Mesothelial cell of epicardium (in vitro differentiated cells): ENCODE data around the gene FMO2. TPM values are rescaled to one million over a fixed set of nuclear protein-coding genes. Genes with fewer than 3 reads are reported as not detected.
"Not testable (repeated sequence)": the region's sequence is repeated elsewhere in the genome, so short reads cannot be mapped to it uniquely, and the experiment has no call there.

ENCODE experiments used
- DNase-seq, 2 experiments: peaks; one replicate each; pipeline ENCODE4 v3.0.0; 2021; ENCODE audit warnings: low spot score in 2 of 2; ENCODE audit not compliant: unreplicated experiment in 2 of 2
- H3K27ac Mint-ChIP-seq: 2 replicates; pipeline ENCODE4 v1.8.0; 2021; ENCODE audit warnings: mixed read lengths
- H3K27me3 Mint-ChIP-seq: 2 replicates; pipeline ENCODE4 v1.8.0; 2021; ENCODE audit warnings: low read depth, mixed read lengths
- H3K36me3 Mint-ChIP-seq: 2 replicates; pipeline ENCODE4 v1.8.0; 2021; ENCODE audit warnings: mixed read lengths
- H3K4me1 Mint-ChIP-seq: 2 replicates; pipeline ENCODE4 v1.8.0; 2021; ENCODE audit warnings: mixed read lengths
- H3K4me3 Mint-ChIP-seq: 2 replicates; pipeline ENCODE4 v1.8.0; 2021; ENCODE audit warnings: mild to moderate bottlenecking, moderate library complexity, mixed read lengths
- H3K9me3 Mint-ChIP-seq: 2 replicates; pipeline ENCODE4 v1.8.0; 2021; ENCODE audit warnings: mixed read lengths
- total RNA-seq: library from RNA; stranded (reverse); gene quantifications from 3 replicates; pipeline ENCODE4 v1.2.1, GENCODE V29; 2021
- TF ChIP-seq, protein P1 (sequence below): fragments of 200-600 bp; sonication (generic); IDR thresholded peaks from one replicate; pipeline ENCODE4 v1.5.0; 2021; ENCODE audit warnings: antibody characterized with exemption; ENCODE audit not compliant: unreplicated experiment

The FMO2 gene
- total RNA-seq, 1 donor from 2014 or later = not detected

GRCh38 chr1:171220081-171220420 is 35.0 kb downstream of the FMO2 start:
- TF ChIP-seq, protein P1, sequence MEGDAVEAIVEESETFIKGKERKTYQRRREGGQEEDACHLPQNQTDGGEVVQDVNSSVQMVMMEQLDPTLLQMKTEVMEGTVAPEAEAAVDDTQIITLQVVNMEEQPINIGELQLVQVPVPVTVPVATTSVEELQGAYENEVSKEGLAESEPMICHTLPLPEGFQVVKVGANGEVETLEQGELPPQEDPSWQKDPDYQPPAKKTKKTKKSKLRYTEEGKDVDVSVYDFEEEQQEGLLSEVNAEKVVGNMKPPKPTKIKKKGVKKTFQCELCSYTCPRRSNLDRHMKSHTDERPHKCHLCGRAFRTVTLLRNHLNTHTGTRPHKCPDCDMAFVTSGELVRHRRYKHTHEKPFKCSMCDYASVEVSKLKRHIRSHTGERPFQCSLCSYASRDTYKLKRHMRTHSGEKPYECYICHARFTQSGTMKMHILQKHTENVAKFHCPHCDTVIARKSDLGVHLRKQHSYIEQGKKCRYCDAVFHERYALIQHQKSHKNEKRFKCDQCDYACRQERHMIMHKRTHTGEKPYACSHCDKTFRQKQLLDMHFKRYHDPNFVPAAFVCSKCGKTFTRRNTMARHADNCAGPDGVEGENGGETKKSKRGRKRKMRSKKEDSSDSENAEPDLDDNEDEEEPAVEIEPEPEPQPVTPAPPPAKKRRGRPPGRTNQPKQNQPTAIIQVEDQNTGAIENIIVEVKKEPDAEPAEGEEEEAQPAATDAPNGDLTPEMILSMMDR = no peak
- peaks cover 4% of the 10 kb centered on the region for H3K9me3 Mint-ChIP-seq
- H3K36me3 Mint-ChIP-seq = no peaks in the 10 kb centered on the region
- peak overlapping the region; percentile 30 for H3K4me3 Mint-ChIP-seq
- peak overlapping the region; percentile 94 for H3K27ac Mint-ChIP-seq
- DNase-seq = no peak
- H3K4me1 Mint-ChIP-seq = peaks cover 37% of the 10 kb centered on the region
- H3K27me3 Mint-ChIP-seq = no peaks in the 10 kb centered on the region

DNA sequence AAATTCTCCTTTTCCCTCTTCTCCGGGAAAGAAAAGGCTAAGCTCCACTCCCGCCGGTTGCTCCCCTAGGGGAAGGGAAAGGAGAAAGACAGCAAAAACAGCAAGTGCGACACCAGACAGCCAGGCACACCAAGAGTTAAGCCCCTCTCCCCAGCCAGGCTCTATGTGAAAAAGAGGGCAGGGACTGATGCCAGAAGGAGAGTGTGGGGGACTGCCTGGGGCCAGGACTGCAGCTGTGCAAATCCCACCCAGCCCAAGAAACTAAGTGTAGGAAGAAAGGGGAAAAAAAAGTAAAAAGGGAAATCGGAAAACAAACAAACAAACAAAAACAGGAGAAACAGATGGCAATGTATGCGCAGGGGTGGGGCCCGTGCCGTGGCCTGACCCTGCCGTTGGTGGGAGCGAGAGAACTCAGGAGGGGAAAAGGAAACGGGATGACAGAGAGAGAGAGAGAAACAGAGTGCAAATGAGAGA is 35.5 kb downstream of the FMO2 start:
- Mint-ChIP-seq H3K9me3 (peaks cover 4% of the 10 kb centered on the region), H3K36me3 (no peaks in the 10 kb centered on the region), H3K4me1 (peaks cover 37% of the 10 kb centered on the region), H3K27ac (peak overlapping the region; percentile 94), H3K27me3 (no peaks in the 10 kb centered on the region), H3K4me3 (peak overlapping the region; percentile 64)
- DNase-seq = peak; percentile 24 to 43
- TF ChIP-seq, protein P1 = no peak

DNA sequence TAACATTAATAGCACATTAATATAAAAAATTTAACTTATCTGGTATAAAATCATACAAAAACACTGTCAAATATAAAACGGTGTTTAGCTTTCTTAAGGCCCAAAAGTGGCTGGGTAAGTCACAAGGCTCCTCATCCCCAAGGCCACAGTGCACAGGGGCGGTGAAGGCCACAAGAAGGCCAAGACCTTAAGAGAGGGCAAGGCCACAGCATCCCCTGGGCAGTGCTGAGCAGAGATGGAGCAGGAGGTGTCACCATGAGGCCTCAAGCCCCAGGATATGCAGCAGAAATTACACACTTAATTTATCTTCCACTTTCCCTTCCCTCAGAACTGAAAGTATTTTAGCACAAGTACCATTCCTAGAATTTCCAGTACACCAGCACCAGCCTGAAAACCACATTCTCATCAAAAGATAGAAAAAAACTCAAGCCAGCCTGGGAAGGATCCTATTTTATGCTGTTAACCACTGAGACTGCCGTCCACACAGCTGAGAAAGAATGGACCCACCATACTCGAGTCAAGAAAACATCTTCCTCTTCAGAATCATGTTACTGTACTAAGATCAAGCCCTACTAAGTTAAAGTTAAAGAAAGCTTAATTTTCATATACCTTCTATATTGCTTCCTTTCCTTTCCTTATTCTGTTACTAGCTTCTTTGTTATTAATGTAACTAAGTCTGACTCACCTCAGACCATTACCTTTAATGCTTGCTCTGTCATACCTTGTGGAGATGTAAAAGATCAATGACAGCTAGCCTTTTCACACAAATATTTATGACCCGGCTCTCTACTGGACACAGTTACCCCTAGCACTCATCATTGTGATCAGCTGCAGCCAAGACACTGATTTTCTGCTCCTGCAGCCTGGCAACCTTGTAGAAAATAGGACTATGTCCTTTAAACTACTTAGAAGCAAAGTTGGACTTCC is 36.8 kb downstream of the FMO2 start:
- TF ChIP-seq, protein P1 = no peak
- H3K4me1 Mint-ChIP-seq = peaks cover 37% of the 10 kb centered on the region
- H3K9me3 Mint-ChIP-seq = peaks cover 4% of the 10 kb centered on the region
- peak overlapping the region; percentile 80 for H3K27ac Mint-ChIP-seq
- peak overlapping the region; percentile 1 for H3K4me3 Mint-ChIP-seq
- no peaks in the 10 kb centered on the region for H3K27me3 Mint-ChIP-seq
- no peak for DNase-seq
- H3K36me3 Mint-ChIP-seq = no peaks in the 10 kb centered on the region

DNA sequence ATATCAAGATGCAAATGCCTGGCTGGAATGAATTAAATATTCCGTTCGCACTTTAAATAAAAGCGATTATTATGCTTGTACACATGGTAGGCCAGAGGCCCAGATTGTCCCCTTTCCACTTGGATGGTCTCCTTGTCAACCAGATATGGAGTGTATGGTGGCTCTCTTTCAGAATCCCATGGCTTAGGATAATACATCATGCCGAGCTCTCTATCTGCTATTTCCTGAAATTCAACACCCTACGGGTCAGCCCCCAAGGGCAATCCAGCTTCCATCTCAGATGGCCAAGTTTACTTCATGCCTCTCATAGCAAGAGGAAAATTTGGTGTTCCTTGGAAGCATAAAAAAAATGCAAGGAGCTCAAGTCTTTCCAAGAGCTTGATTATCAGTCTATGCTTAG is 37.8 kb downstream of the FMO2 start:
- H3K9me3 Mint-ChIP-seq = peaks cover 4% of the 10 kb centered on the region
- no peaks in the 10 kb centered on the region for H3K27me3 Mint-ChIP-seq
- DNase-seq = no peak
- TF ChIP-seq, protein P1 = no peak
- H3K4me1 Mint-ChIP-seq = peaks cover 37% of the 10 kb centered on the region
- no peaks in the 10 kb centered on the region for H3K36me3 Mint-ChIP-seq
- peak overlapping the region; percentile 45 for H3K27ac Mint-ChIP-seq
- no peak overlapping the region for H3K4me3 Mint-ChIP-seq

- H3K4me1 Mint-ChIP-seq = peaks cover 35% of the 10 kb centered on the region
- not testable (repeated sequence) for H3K27ac Mint-ChIP-seq, H3K9me3 Mint-ChIP-seq
These were observed 39.2 kb downstream of the FMO2 start for GRCh38 chr1:171224257-171224656.

GRCh38 chr1:171226747-171227370 is 41.8 kb downstream of the FMO2 start:
- no peak for DNase-seq
- Mint-ChIP-seq H3K27me3 (peaks cover 4% of the 10 kb centered on the region), H3K27ac (no peak overlapping the region), H3K36me3 (no peaks in the 10 kb centered on the region), H3K4me1 (peaks cover 26% of the 10 kb centered on the region), H3K4me3 (no peak overlapping the region), H3K9me3 (no peaks in the 10 kb centered on the region)
- TF ChIP-seq, protein P1 = peak; percentile 80

More at GRCh38 chr1:171224257-171224656, 39.2 kb downstream of the FMO2 start:
- H3K36me3 Mint-ChIP-seq, H3K27me3 Mint-ChIP-seq, H3K4me3 Mint-ChIP-seq, DNase-seq: not testable (repeated sequence)
